WTC11 (cell line): ENCODE measurements around the gene GSC. TPM values are rescaled to one million over a fixed set of nuclear protein-coding genes. Genes with fewer than 3 reads are reported as not detected.

Source experiments
- ATAC-seq: fragments of 200-7000 bp; cut with Tn5 transposase; 2 replicates; pipeline ENCODE4 v1.10.0; 2021; ENCODE audit warnings: mild to moderate bottlenecking, moderate library complexity
- CTCF ChIA-PET: fragments of 300-600 bp; sonication (Branson Sonifier 250); formaldehyde crosslinking; loops from one replicate; lab custom pipeline; 2021; ENCODE audit warnings: antibody characterized with exemption; lab: Charles Lee
- POLR2A ChIA-PET: fragments of 350-600 bp; sonication (Branson Sonifier 250); formaldehyde crosslinking; loops from one replicate; lab custom pipeline; 2021; ENCODE audit warnings: antibody characterized with exemption; lab: Charles Lee
- DNase-seq: peaks from one replicate; pipeline ENCODE4 v3.0.0; 2021; ENCODE audit warnings: low spot score
- H3K27ac Mint-ChIP-seq: 2 replicates; pipeline ENCODE4 v1.8.0; 2021; ENCODE audit warnings: mixed read lengths
- H3K27me3 Mint-ChIP-seq: 2 replicates; pipeline ENCODE4 v1.8.0; 2021; ENCODE audit warnings: low read depth, mild to moderate bottlenecking, moderate library complexity, mixed read lengths
- H3K36me3 Mint-ChIP-seq: 2 replicates; pipeline ENCODE4 v1.8.0; 2021; ENCODE audit warnings: mixed read lengths
- H3K4me1 Mint-ChIP-seq: 2 replicates; pipeline ENCODE4 v1.8.0; 2022; ENCODE audit warnings: mixed read lengths
- H3K4me3 Mint-ChIP-seq: 2 replicates; pipeline ENCODE4 v1.8.0; 2021; ENCODE audit warnings: mild to moderate bottlenecking, moderate library complexity, mixed read lengths
- H3K9me3 Mint-ChIP-seq: 2 replicates; pipeline ENCODE4 v1.8.0; 2021; ENCODE audit warnings: mixed read lengths
- AFF4 ChIP-seq: sonication (generic); formaldehyde crosslinking; IDR thresholded peaks from 2 replicates; pipeline ENCODE4 v1.8.1; 2023; ENCODE audit warnings: mild to moderate bottlenecking, missing genetic modification reagents, borderline replicate concordance
- CTCF ChIP-seq: fragments of 200-600 bp; IDR thresholded peaks from 2 replicates; pipeline ENCODE4 v1.8.0; 2022; ENCODE audit warnings: antibody characterized with exemption
- E2F5 ChIP-seq: sonication (generic); formaldehyde crosslinking; IDR thresholded peaks from 2 replicates; pipeline ENCODE4 v1.8.1; 2022; ENCODE audit warnings: mild to moderate bottlenecking, moderate library complexity, missing genetic modification reagents
- FOXJ3 ChIP-seq: sonication (generic); formaldehyde crosslinking; IDR thresholded peaks from 2 replicates; pipeline ENCODE4 v1.9.0; 2021; ENCODE audit warnings: missing genetic modification reagents, mild to moderate bottlenecking, borderline replicate concordance
- GRHL2 ChIP-seq: fragments of 250-450 bp; sonication (Bioruptor Pico); IDR thresholded peaks from 2 replicates; pipeline ENCODE4 v1.8.0; 2022; ENCODE audit warnings: mild to moderate bottlenecking, moderate library complexity; ENCODE audit not compliant: insufficient replicate concordance, severe bottlenecking
- HMGXB4 ChIP-seq: sonication (generic); formaldehyde crosslinking; IDR thresholded peaks from 2 replicates; pipeline ENCODE4 v1.8.1; 2023; ENCODE audit warnings: mild to moderate bottlenecking, moderate library complexity, missing genetic modification reagents
- KAT7 ChIP-seq: sonication (generic); formaldehyde crosslinking; IDR thresholded peaks from 2 replicates; pipeline ENCODE4 v1.8.1; 2023; ENCODE audit warnings: missing genetic modification reagents, mild to moderate bottlenecking, borderline replicate concordance
- MAX ChIP-seq: sonication (generic); formaldehyde crosslinking; IDR thresholded peaks from 2 replicates; pipeline ENCODE4 v1.8.0; 2022; ENCODE audit warnings: mild to moderate bottlenecking, missing genetic modification reagents
- RORB ChIP-seq: fragments of 250-450 bp; sonication (Bioruptor Pico); IDR thresholded peaks from 2 replicates; pipeline ENCODE4 v1.9.0; 2021; ENCODE audit warnings: mild to moderate bottlenecking
- SMAD4 ChIP-seq: sonication (generic); formaldehyde crosslinking; IDR thresholded peaks from 2 replicates; pipeline ENCODE4 v1.8.0; 2022; ENCODE audit warnings: mild to moderate bottlenecking, missing genetic modification reagents
- ZNF121 ChIP-seq: sonication (generic); formaldehyde crosslinking; IDR thresholded peaks from 2 replicates; pipeline ENCODE4 v1.8.0; 2023; ENCODE audit warnings: missing genetic modification reagents
- ZNF671 ChIP-seq: fragments of 250-450 bp; sonication (Bioruptor Pico); IDR thresholded peaks from 2 replicates; pipeline ENCODE4 v1.8.0; 2021; ENCODE audit warnings: mild to moderate bottlenecking
- total RNA-seq: library from RNA; stranded (reverse); gene quantifications from 3 replicates; pipeline ENCODE4 v1.2.3, GENCODE V29; 2021
- TF ChIP-seq, protein P1 (sequence below): sonication (generic); formaldehyde crosslinking; IDR thresholded peaks from 2 replicates; pipeline ENCODE4 v1.8.1; 2023; ENCODE audit warnings: mild to moderate bottlenecking, missing genetic modification reagents, moderate library complexity
- TF ChIP-seq, protein P2 (sequence below): sonication (generic); formaldehyde crosslinking; IDR thresholded peaks from 2 replicates; pipeline ENCODE4 v1.8.0; 2022; ENCODE audit warnings: mild to moderate bottlenecking, missing genetic modification reagents

GSC gene
- total RNA-seq, 1 experiment from 2014 or later = 4.4 TPM

DNA sequence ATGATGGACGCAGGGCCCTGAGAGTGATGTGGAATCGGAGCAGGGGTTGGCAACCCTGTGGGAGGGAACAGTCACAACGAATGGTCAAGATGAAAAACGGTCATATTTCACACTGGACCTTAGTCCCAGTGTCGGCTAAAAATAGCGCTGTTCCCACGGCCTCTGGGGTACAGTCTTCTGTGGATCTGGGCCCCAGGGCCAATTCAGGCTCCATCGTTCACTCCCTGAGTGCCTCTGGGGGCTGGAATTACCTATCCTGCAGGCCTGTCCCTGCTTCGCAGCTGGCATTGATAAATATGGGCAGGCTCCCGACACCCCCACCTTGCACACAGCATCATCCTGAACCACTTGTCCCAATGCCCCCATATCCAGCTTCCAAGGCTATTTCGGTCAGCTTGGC is 18.6 kb downstream of the GSC start:
- no peak for TF ChIP-seq RORB (CRISPR knock-in tag)
- no peak for TF ChIP-seq MAX (CRISPR knock-in tag)
- TF ChIP-seq SMAD4 = no peak
- Mint-ChIP-seq H3K4me3 (no peak overlapping the region), H3K9me3 (no peaks in the 10 kb centered on the region), H3K4me1 (no peaks in the 10 kb centered on the region), H3K36me3 (no peaks in the 10 kb centered on the region), H3K27me3 (no peaks in the 10 kb centered on the region; the same call in 1 of the 2 replicates), H3K27ac (no peak overlapping the region)
- POLR2A ChIA-PET = no interaction called here
- CTCF ChIA-PET = no interaction called here
- DNase-seq (no peak), ATAC-seq (no peak)

- ChIA-PET CTCF (interaction anchor here (1.1 to 3.0 kb wide), 5 partner anchors 17 to 62 kb away, joined by 3 to 20 read pairs (median 7); no protein-coding TSS in a partner anchor), POLR2A (interaction anchor here (0.6 kb wide), 1 partner anchor 248 kb away, joined by 3 read pairs; no protein-coding TSS in a partner anchor)
- no peak overlapping the region for H3K4me3 Mint-ChIP-seq
These were observed 19.5 kb downstream of the GSC start for GRCh38 chr14:94750371-94750770.

DNA sequence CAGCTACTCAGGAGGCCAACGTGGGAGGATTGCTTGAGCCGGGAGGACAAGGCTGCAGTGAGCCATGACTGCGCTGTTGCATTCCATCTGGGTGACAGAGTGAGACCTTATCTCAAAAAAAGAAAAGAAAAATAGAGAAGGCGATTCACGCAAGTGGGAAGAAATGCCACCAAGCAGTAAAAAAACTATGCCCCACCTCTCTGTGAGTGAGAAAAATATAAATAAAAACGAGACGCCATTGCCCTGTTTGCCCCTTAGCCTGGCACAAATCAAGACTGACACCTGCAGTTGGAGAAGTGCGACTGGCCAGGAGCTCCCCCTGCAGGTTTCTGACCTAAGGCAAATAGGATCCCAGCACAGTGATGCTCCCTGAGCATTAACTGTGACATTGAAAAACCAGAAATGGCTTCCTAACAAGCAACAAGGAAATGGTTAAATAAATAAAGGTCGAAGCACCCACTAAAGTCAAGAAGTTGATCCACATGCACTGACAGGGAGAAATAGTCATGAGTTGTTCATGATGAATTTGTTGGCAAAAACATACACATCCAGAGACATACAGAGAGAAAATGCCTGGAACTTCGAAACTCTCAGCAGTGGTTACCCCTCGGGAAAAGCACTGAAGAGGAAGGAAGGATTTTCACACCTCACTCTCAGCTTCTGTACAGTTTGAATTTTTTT is 21.1 kb downstream of the GSC start:
- CTCF ChIA-PET = interaction anchor here (0.6 to 3.0 kb wide), 26 partner anchors 8 to 683 kb away, joined by 3 to 20 read pairs (median 4); partner anchors contain the start of gene GSC
- DNase-seq = peak; percentile 73
- no peak overlapping the region for H3K27ac Mint-ChIP-seq
- ATAC-seq = peak; percentile 94
- no peaks in the 10 kb centered on the region for H3K9me3 Mint-ChIP-seq
- no peaks in the 10 kb centered on the region for H3K36me3 Mint-ChIP-seq
- no peaks in the 10 kb centered on the region; the same call in 1 of the 2 replicates for H3K27me3 Mint-ChIP-seq
- H3K4me3 Mint-ChIP-seq = no peak overlapping the region
- POLR2A ChIA-PET = interaction anchor here (0.6 kb wide), 1 partner anchor 20 kb away, joined by 3 read pairs; no protein-coding TSS in a partner anchor
- TF ChIP-seq E2F5 (CRISPR knock-in tag) (no peak), CTCF (0 out of 2 replicates have a peak, but pooled peaks have one; percentile 37), FOXJ3 (no peak), AFF4 (CRISPR knock-in tag) (no peak), SMAD4 (no peak)
- TF ChIP-seq, all 79 proteins: peak for 1
- no peaks in the 10 kb centered on the region for H3K4me1 Mint-ChIP-seq

More at GRCh38 chr14:94750371-94750770, 19.5 kb downstream of the GSC start:
- ATAC-seq (no peak), DNase-seq (no peak)
- H3K27ac Mint-ChIP-seq = no peak overlapping the region
- H3K9me3 Mint-ChIP-seq = no peaks in the 10 kb centered on the region
- no peak for TF ChIP-seq GRHL2 (CRISPR knock-in tag)
- no peak for TF ChIP-seq ZNF121 (CRISPR knock-in tag)
- TF ChIP-seq HMGXB4 (CRISPR knock-in tag) = no peak
- no peak for TF ChIP-seq SMAD4
- TF ChIP-seq ZNF671 (CRISPR knock-in tag) = no peak
- TF ChIP-seq, protein P1, sequence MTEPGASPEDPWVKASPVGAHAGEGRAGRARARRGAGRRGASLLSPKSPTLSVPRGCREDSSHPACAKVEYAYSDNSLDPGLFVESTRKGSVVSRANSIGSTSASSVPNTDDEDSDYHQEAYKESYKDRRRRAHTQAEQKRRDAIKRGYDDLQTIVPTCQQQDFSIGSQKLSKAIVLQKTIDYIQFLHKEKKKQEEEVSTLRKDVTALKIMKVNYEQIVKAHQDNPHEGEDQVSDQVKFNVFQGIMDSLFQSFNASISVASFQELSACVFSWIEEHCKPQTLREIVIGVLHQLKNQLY (CRISPR knock-in tag) = no peak
- TF ChIP-seq, protein P2, sequence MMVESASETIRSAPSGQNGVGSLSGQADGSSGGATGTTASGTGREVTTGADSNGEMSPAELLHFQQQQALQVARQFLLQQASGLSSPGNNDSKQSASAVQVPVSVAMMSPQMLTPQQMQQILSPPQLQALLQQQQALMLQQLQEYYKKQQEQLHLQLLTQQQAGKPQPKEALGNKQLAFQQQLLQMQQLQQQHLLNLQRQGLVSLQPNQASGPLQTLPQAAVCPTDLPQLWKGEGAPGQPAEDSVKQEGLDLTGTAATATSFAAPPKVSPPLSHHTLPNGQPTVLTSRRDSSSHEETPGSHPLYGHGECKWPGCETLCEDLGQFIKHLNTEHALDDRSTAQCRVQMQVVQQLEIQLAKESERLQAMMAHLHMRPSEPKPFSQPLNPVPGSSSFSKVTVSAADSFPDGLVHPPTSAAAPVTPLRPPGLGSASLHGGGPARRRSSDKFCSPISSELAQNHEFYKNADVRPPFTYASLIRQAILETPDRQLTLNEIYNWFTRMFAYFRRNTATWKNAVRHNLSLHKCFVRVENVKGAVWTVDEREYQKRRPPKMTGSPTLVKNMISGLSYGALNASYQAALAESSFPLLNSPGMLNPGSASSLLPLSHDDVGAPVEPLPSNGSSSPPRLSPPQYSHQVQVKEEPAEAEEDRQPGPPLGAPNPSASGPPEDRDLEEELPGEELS (CRISPR knock-in tag) = no peak
- TF ChIP-seq KAT7 = no peak
- H3K4me1 Mint-ChIP-seq = no peaks in the 10 kb centered on the region
- H3K36me3 Mint-ChIP-seq = no peaks in the 10 kb centered on the region
- no peaks in the 10 kb centered on the region; the same call in 1 of the 2 replicates for H3K27me3 Mint-ChIP-seq
